Measurements from ENCODE around the gene COL27A1.
A peak's percentile ranks its signal among the peaks of the same experiment; 100 is the strongest.

The COL27A1 gene

GRCh38 chr9:114280636-114281472 is 125.5 kb downstream of the COL27A1 start:
- no peak for DNase-seq (ENCODE audit: low read depth, low spot score)
- H3K36me3 ChIP-seq (ENCODE audit: insufficient read depth, insufficient read length, low read length) = peaks cover 68% of the 10 kb centered on the region

GRCh38 chr9:114281473-114282103 is 126.3 kb downstream of the COL27A1 start:
- H3K9me3 ChIP-seq (ENCODE audit: insufficient read depth, low read length) = no peaks in the 10 kb centered on the region
- peaks cover 19% of the 10 kb centered on the region for H3K4me1 ChIP-seq (ENCODE audit: insufficient read depth, insufficient read length)
- TF ChIP-seq YY1 (IDR thresholded peaks at IDR 0.05; ENCODE audit: insufficient read depth, insufficient read length) = no peak
- no peaks in the 10 kb centered on the region for H3K27me3 ChIP-seq (ENCODE audit: insufficient read depth, insufficient read length)
- DNase-seq (ENCODE audit: low read depth, low spot score) = no peak
- no peak overlapping the region for H3K4me3 ChIP-seq (ENCODE audit: insufficient read length, low read depth)
- H3K9ac ChIP-seq (ENCODE audit: insufficient read length, low read depth) = peak overlapping the region; percentile 5
- peaks cover 69% of the 10 kb centered on the region for H3K36me3 ChIP-seq (ENCODE audit: insufficient read depth, insufficient read length, low read length)

More at GRCh38 chr9:114280636-114281472, 125.5 kb downstream of the COL27A1 start:
- peak overlapping the region; percentile 5 for H3K9ac ChIP-seq (ENCODE audit: insufficient read length, low read depth)
- no peak overlapping the region for H3K4me3 ChIP-seq (ENCODE audit: insufficient read length, low read depth)
- peaks cover 16% of the 10 kb centered on the region for H3K4me1 ChIP-seq (ENCODE audit: insufficient read depth, insufficient read length)
- TF ChIP-seq ZNF274 (IDR thresholded peaks at IDR 0.05; ENCODE audit: low read depth, low read length) (no peak), YY1 (IDR thresholded peaks at IDR 0.05; ENCODE audit: insufficient read depth, insufficient read length) (no peak), SUZ12 (IDR thresholded peaks at IDR 0.05; ENCODE audit: extremely low read depth, insufficient read depth, insufficient read length) (no peak)
- no peaks in the 10 kb centered on the region for H3K9me3 ChIP-seq (ENCODE audit: insufficient read depth, low read length)
- no peaks in the 10 kb centered on the region for H3K27me3 ChIP-seq (ENCODE audit: insufficient read depth, insufficient read length)

GRCh38 chr9:114282104-114282485 is 126.8 kb downstream of the COL27A1 start:
- Histone ChIP-seq H3K4me1 (ENCODE audit: insufficient read depth, insufficient read length) (peaks cover 19% of the 10 kb centered on the region), H3K4me3 (ENCODE audit: insufficient read length, low read depth) (no peak overlapping the region), H3K27me3 (ENCODE audit: insufficient read depth, insufficient read length) (no peaks in the 10 kb centered on the region), H3K9ac (ENCODE audit: insufficient read length, low read depth) (no peak overlapping the region), H3K9me3 (ENCODE audit: insufficient read depth, low read length) (no peaks in the 10 kb centered on the region), H3K36me3 (ENCODE audit: insufficient read depth, insufficient read length, low read length) (peaks cover 71% of the 10 kb centered on the region)
- TF ChIP-seq ZNF274 (IDR thresholded peaks at IDR 0.05; ENCODE audit: low read depth, low read length) (no peak), SUZ12 (IDR thresholded peaks at IDR 0.05; ENCODE audit: extremely low read depth, insufficient read depth, insufficient read length) (no peak), YY1 (IDR thresholded peaks at IDR 0.05; ENCODE audit: insufficient read depth, insufficient read length) (no peak)
- no peak for DNase-seq (ENCODE audit: low read depth, low spot score)

GRCh38 chr9:114282507-114282906 is 127.2 kb downstream of the COL27A1 start:
- TF ChIP-seq YY1 (IDR thresholded peaks at IDR 0.05; ENCODE audit: insufficient read depth, insufficient read length) = no peak
- TF ChIP-seq ZNF274 (IDR thresholded peaks at IDR 0.05; ENCODE audit: low read depth, low read length) = no peak
- TF ChIP-seq SUZ12 (IDR thresholded peaks at IDR 0.05; ENCODE audit: extremely low read depth, insufficient read depth, insufficient read length) = no peak
- Histone ChIP-seq H3K27me3 (ENCODE audit: insufficient read depth, insufficient read length) (no peaks in the 10 kb centered on the region), H3K4me3 (ENCODE audit: insufficient read length, low read depth) (no peak overlapping the region), H3K36me3 (ENCODE audit: insufficient read depth, insufficient read length, low read length) (peaks cover 75% of the 10 kb centered on the region), H3K9ac (ENCODE audit: insufficient read length, low read depth) (peak overlapping the region; percentile 28), H3K9me3 (ENCODE audit: insufficient read depth, low read length) (no peaks in the 10 kb centered on the region), H3K4me1 (ENCODE audit: insufficient read depth, insufficient read length) (peaks cover 19% of the 10 kb centered on the region)
- no peak for DNase-seq (ENCODE audit: low read depth, low spot score)

GRCh38 chr9:114282926-114283325 is 127.6 kb downstream of the COL27A1 start:
- Histone ChIP-seq H3K27me3 (ENCODE audit: insufficient read depth, insufficient read length) (no peaks in the 10 kb centered on the region), H3K36me3 (ENCODE audit: insufficient read depth, insufficient read length, low read length) (peaks cover 79% of the 10 kb centered on the region), H3K4me3 (ENCODE audit: insufficient read length, low read depth) (no peak overlapping the region), H3K9me3 (ENCODE audit: insufficient read depth, low read length) (no peaks in the 10 kb centered on the region), H3K4me1 (ENCODE audit: insufficient read depth, insufficient read length) (peaks cover 23% of the 10 kb centered on the region), H3K9ac (ENCODE audit: insufficient read length, low read depth) (peak overlapping the region; percentile 13)
- TF ChIP-seq YY1 (IDR thresholded peaks at IDR 0.05; ENCODE audit: insufficient read depth, insufficient read length) (no peak), ZNF274 (IDR thresholded peaks at IDR 0.05; ENCODE audit: low read depth, low read length) (no peak), SUZ12 (IDR thresholded peaks at IDR 0.05; ENCODE audit: extremely low read depth, insufficient read depth, insufficient read length) (no peak)
- no peak for DNase-seq (ENCODE audit: low read depth, low spot score)

- no peaks in the 10 kb centered on the region for H3K27me3 ChIP-seq (ENCODE audit: insufficient read depth, insufficient read length)
- no peak for TF ChIP-seq YY1 (IDR thresholded peaks at IDR 0.05; ENCODE audit: insufficient read depth, insufficient read length)
- TF ChIP-seq ZNF274 (IDR thresholded peaks at IDR 0.05; ENCODE audit: low read depth, low read length) = no peak
- no peak for TF ChIP-seq SUZ12 (IDR thresholded peaks at IDR 0.05; ENCODE audit: extremely low read depth, insufficient read depth, insufficient read length)
- no peak overlapping the region for H3K4me3 ChIP-seq (ENCODE audit: insufficient read length, low read depth)
- H3K9me3 ChIP-seq (ENCODE audit: insufficient read depth, low read length) = no peaks in the 10 kb centered on the region
- H3K9ac ChIP-seq (ENCODE audit: insufficient read length, low read depth) = no peak overlapping the region
- no peak for DNase-seq (ENCODE audit: low read depth, low spot score)
- peaks cover 79% of the 10 kb centered on the region for H3K36me3 ChIP-seq (ENCODE audit: insufficient read depth, insufficient read length, low read length)
- peaks cover 25% of the 10 kb centered on the region for H3K4me1 ChIP-seq (ENCODE audit: insufficient read depth, insufficient read length)
These were observed 128.3 kb downstream of the COL27A1 start for GRCh38 chr9:114283551-114284111.

Data from NT2/D1 (cell line).